SK-N-SH (cell line): ENCODE results near the gene TPCN2. TPM values are rescaled to one million over a fixed set of nuclear protein-coding genes. Genes with fewer than 3 reads are reported as not detected.

ENCODE experiments used
- CTCF ChIA-PET: fragments of 300-600, 350-600 bp; formaldehyde crosslinking; extraction: SDS; loops from one replicate; lab custom pipeline; 2021; lab: Yijun Ruan, JAX
- POLR2A ChIA-PET: fragments of 350-600 bp; sonication (Branson Sonifier 250); formaldehyde crosslinking; extraction: SDS; loops from one replicate; lab custom pipeline; 2020; ENCODE audit warnings: antibody characterized with exemption, inconsistent platforms; lab: Yijun Ruan, JAX
- DNase-seq: peaks from one replicate; pipeline ENCODE4 v3.0.0; 2012
- H2AFZ ChIP-seq: fragments of 200-600 bp; sonication (generic); 2 replicates; pipeline ENCODE4 v1.8.1; 2016; ENCODE audit warnings: antibody characterized with exemption, mild to moderate bottlenecking, low read depth
- H3F3A ChIP-seq: fragments of 200-600 bp; sonication (generic); replicated peaks from 2 replicates; pipeline ENCODE3; 2016; ENCODE audit warnings: antibody characterized with exemption, mild to moderate bottlenecking; ENCODE audit not compliant: insufficient read depth
- H3K27ac ChIP-seq, 2 experiments: fragments of 200-500 bp in 1 of 2; fragments of 200-600 bp in 1 of 2; sonication (Bioruptor generic) in 1 of 2; sonication (generic), shearing (Covaris generic) in 1 of 2; 2 replicates each; pipeline versions ENCODE4 v1.5.1 to v1.6.1; 2014 to 2016; ENCODE audit warnings: low read depth in 2 of 2, inconsistent platforms in 1 of 2, low read length in 1 of 2, mild to moderate bottlenecking in 1 of 2, mixed read lengths in 1 of 2
- H3K27me3 ChIP-seq: fragments of 200-600 bp; sonication (generic), shearing (Covaris generic); 2 replicates; pipeline ENCODE4 v1.6.1; 2016; ENCODE audit warnings: mixed run types; ENCODE audit not compliant: insufficient read depth
- H3K36me3 ChIP-seq, 2 experiments: fragments of 200-500 bp in 1 of 2; fragments of 200-600 bp in 1 of 2; sonication (Bioruptor generic) in 1 of 2; sonication (generic) in 1 of 2; replicated peaks in 1 of 2; 2 replicates each; pipeline versions ENCODE3 to v1.5.1; 2014 to 2016; ENCODE audit warnings: low read length in 1 of 2, mild to moderate bottlenecking in 1 of 2; ENCODE audit not compliant: insufficient read depth in 2 of 2, control insufficient read depth in 1 of 2
- H3K4me1 ChIP-seq, 2 experiments: fragments of 200-500 bp in 1 of 2; fragments of 200-600 bp in 1 of 2; sonication (Bioruptor generic) in 1 of 2; sonication (generic), shearing (Covaris generic) in 1 of 2; 2 replicates each; pipeline versions ENCODE4 v1.5.1 to v1.6.1; 2014 to 2016; ENCODE audit warnings: low read depth in 1 of 2, low read length in 1 of 2, mixed run types in 1 of 2; ENCODE audit not compliant: insufficient read depth in 2 of 2, control insufficient read depth in 1 of 2
- H3K4me2 ChIP-seq: fragments of 200-600 bp; sonication (generic), shearing (Covaris generic); 2 replicates; pipeline ENCODE4 v1.6.1; 2017; ENCODE audit warnings: mixed run types
- H3K4me3 ChIP-seq, 2 experiments: fragments of 200-500 bp in 1 of 2; fragments of 200-600 bp in 1 of 2; sonication (Bioruptor generic) in 1 of 2; sonication (generic), shearing (Covaris generic) in 1 of 2; 2 replicates each; pipeline versions ENCODE4 v1.5.1 to v1.8.1; 2014 to 2016; ENCODE audit warnings: low read depth in 2 of 2, inconsistent platforms in 1 of 2, low read length in 1 of 2, mild to moderate bottlenecking in 1 of 2, mixed read lengths in 1 of 2, moderate library complexity in 1 of 2
- H3K79me2 ChIP-seq: fragments of 200-600 bp; sonication (generic); 2 replicates; pipeline ENCODE4 v1.8.1; 2017; ENCODE audit warnings: mild to moderate bottlenecking; ENCODE audit not compliant: insufficient read depth
- H3K9ac ChIP-seq: fragments of 200-600 bp; sonication (generic); 2 replicates; pipeline ENCODE4 v1.6.1; 2017; ENCODE audit warnings: mixed run types
- H3K9me2 ChIP-seq: fragments of 200-600 bp; sonication (generic); 2 replicates; pipeline ENCODE4 v1.6.1; 2017; ENCODE audit warnings: mixed run types
- H3K9me3 ChIP-seq: fragments of 200-600 bp; sonication (generic); 2 replicates; pipeline ENCODE4 v1.6.1; 2017; ENCODE audit warnings: mixed run types, mild to moderate bottlenecking, moderate library complexity
- H4K20me1 ChIP-seq: fragments of 200-600 bp; sonication (generic); 2 replicates; pipeline ENCODE4 v1.6.1; 2017; ENCODE audit warnings: mild to moderate bottlenecking, mixed run types; ENCODE audit not compliant: insufficient read depth
- ELF1 ChIP-seq: IDR thresholded peaks from 2 replicates; pipeline ENCODE4 v1.4.0; 2012
- EP300 ChIP-seq, 2 experiments: IDR thresholded peaks; 2 replicates each; pipeline versions ENCODE4 v1.4.0 to v1.6.1; 2012; ENCODE audit warnings: borderline replicate concordance in 1 of 2, low read depth in 1 of 2, low read length in 1 of 2
- EZH2phosphoT487 ChIP-seq: fragments of 200-600 bp; sonication (generic); IDR thresholded peaks from 2 replicates; pipeline ENCODE4 v1.6.1; 2017; ENCODE audit warnings: low read depth, mixed run types, mild to moderate bottlenecking, antibody characterized with exemption, moderate library complexity, borderline replicate concordance
- FOSL2 ChIP-seq: IDR thresholded peaks from 2 replicates; pipeline ENCODE4 v1.4.0; 2012; ENCODE audit warnings: low read depth, mild to moderate bottlenecking, moderate library complexity, borderline replicate concordance
- GABPA ChIP-seq: IDR thresholded peaks from 2 replicates; pipeline ENCODE4 v1.4.0; 2012; ENCODE audit warnings: low read depth, mild to moderate bottlenecking
- GATA2 ChIP-seq: sonication (generic); formaldehyde crosslinking; IDR thresholded peaks from 2 replicates; pipeline ENCODE4 v1.5.0; 2020; ENCODE audit warnings: mild to moderate bottlenecking, missing genetic modification reagents
- MEF2A ChIP-seq: IDR thresholded peaks from 2 replicates; pipeline ENCODE4 v1.4.0; 2012; ENCODE audit warnings: low read depth, borderline replicate concordance
- MXI1 ChIP-seq: IDR thresholded peaks from 2 replicates; pipeline ENCODE4 v1.6.1; 2012; ENCODE audit warnings: mild to moderate bottlenecking, low read depth, low read length, improper control_type of control experiment
- NFIC ChIP-seq: IDR thresholded peaks from 2 replicates; pipeline ENCODE4 v1.4.0; 2012; ENCODE audit warnings: borderline replicate concordance
- POLR2AphosphoS5 ChIP-seq: IDR thresholded peaks from 2 replicates; pipeline ENCODE4 v1.6.1; 2012; ENCODE audit warnings: low read depth, low read length
- RAD21 ChIP-seq: IDR thresholded peaks from 2 replicates; pipeline ENCODE4 v1.6.1; 2012; ENCODE audit warnings: mild to moderate bottlenecking, low read length
- RCOR1 ChIP-seq: fragments of 150-350 bp; IDR thresholded peaks from 2 replicates; pipeline ENCODE4 v1.6.1; 2017; ENCODE audit warnings: antibody characterized with exemption, low read length
- RFX5 ChIP-seq: IDR thresholded peaks from 2 replicates; pipeline ENCODE4 v1.6.1; 2012; ENCODE audit warnings: mild to moderate bottlenecking, improper control_type of control experiment, low read length
- RXRA ChIP-seq: IDR thresholded peaks from 2 replicates; pipeline ENCODE4 v1.4.0; 2012; ENCODE audit warnings: low read depth, mild to moderate bottlenecking, borderline replicate concordance
- SIN3A ChIP-seq: IDR thresholded peaks from 2 replicates; pipeline ENCODE4 v1.6.1; 2012; ENCODE audit warnings: low read depth, mild to moderate bottlenecking, low read length, moderate library complexity, borderline replicate concordance
- SMC3 ChIP-seq: IDR thresholded peaks from 2 replicates; pipeline ENCODE4 v1.6.1; 2012; ENCODE audit warnings: low read depth, low read length, improper control_type of control experiment
- TCF12 ChIP-seq: IDR thresholded peaks from 2 replicates; pipeline ENCODE4 v1.4.0; 2012
- WGBS: methylation state at CpG from one replicate; pipeline ENCODE4 v1.1.6; 2017; ENCODE audit warnings: low lambda C conversion rate; 5-methylcytosine and 5-hydroxymethylcytosine counted together
- polyA plus RNA-seq, 3 experiments: library from polyadenylated mRNA; depleted of rRNA; stranded (reverse); fragments of >200 nt; gene quantifications; 2 replicates each; pipeline ENCODE4 v1.2.3, GENCODE V29; 2012
- TF ChIP-seq, protein P1 (sequence below): IDR thresholded peaks from 2 replicates; pipeline ENCODE4 v1.4.0; 2012; ENCODE audit warnings: low read depth, borderline replicate concordance
- TF ChIP-seq, protein P2 (sequence below): fragments of 150-350 bp; IDR thresholded peaks from 2 replicates; pipeline ENCODE4 v1.6.1; 2017; ENCODE audit warnings: antibody characterized with exemption, low read length, low read depth, borderline replicate concordance
- TF ChIP-seq, protein P3 (sequence below): fragments of 150-350 bp; IDR thresholded peaks from 2 replicates; pipeline ENCODE4 v1.6.1; 2016; ENCODE audit warnings: mild to moderate bottlenecking, low read depth, low read length
- TF ChIP-seq, protein P4 (sequence below): IDR thresholded peaks from 2 replicates; pipeline ENCODE4; 2012

Gene TPCN2
- polyA plus RNA-seq, 1 of the 3 experiments (the other 2 are of a cell fraction): 8.7 TPM

DNA sequence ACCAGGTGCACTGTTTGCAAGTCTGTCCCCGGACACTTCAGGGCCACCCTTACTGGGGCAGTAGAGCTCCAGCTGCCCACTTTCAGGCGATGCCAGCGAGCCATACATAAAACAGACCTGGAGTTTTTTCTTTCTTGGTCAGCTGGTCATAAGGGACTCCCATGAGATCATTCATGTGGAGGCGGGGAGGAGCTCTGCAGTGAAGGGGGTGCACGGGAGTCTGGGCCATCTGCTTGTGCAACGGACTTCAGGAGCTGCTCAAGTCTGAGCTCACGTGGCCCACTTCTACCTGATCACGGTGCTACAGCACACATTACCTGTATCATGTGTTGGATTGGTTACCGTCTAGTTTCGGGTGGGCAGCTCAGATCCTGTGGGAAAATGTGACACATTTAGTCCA lies 26.5 kb upstream of the TPCN2 start:
- TF ChIP-seq, protein P1, sequence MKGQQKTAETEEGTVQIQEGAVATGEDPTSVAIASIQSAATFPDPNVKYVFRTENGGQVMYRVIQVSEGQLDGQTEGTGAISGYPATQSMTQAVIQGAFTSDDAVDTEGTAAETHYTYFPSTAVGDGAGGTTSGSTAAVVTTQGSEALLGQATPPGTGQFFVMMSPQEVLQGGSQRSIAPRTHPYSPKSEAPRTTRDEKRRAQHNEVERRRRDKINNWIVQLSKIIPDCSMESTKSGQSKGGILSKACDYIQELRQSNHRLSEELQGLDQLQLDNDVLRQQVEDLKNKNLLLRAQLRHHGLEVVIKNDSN: no peak
- no peak for TF ChIP-seq RFX5
- TF ChIP-seq RCOR1: no peak
- TF ChIP-seq SIN3A: no peak
- no peak for TF ChIP-seq EP300 (IDR thresholded peaks at IDR 0.05; ENCODE audit: borderline replicate concordance in 1 of 2, low read depth in 1 of 2, low read length in 1 of 2)
- TF ChIP-seq, protein P2, sequence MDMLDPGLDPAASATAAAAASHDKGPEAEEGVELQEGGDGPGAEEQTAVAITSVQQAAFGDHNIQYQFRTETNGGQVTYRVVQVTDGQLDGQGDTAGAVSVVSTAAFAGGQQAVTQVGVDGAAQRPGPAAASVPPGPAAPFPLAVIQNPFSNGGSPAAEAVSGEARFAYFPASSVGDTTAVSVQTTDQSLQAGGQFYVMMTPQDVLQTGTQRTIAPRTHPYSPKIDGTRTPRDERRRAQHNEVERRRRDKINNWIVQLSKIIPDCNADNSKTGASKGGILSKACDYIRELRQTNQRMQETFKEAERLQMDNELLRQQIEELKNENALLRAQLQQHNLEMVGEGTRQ: no peak
- H3K9me3 ChIP-seq: no peaks in the 10 kb centered on the region
- no peaks in the 10 kb centered on the region for H3K79me2 ChIP-seq
- POLR2A ChIA-PET: no interaction called here
- no peak overlapping the region for H3K9ac ChIP-seq
- H3K4me2 ChIP-seq: no peak overlapping the region
- CTCF ChIA-PET: interaction anchor here (0.7 to 1.5 kb wide), 3 partner anchors 9 to 22 kb away, joined by 3 read pairs; no protein-coding TSS in a partner anchor
- no peaks in the 10 kb centered on the region for H4K20me1 ChIP-seq
- H3K4me3 ChIP-seq: no peak overlapping the region
- no peak overlapping the region for H3K27ac ChIP-seq
- DNase-seq: no peak
- no peaks in the 10 kb centered on the region for H3K4me1 ChIP-seq
- H3K9me2 ChIP-seq: no peaks in the 10 kb centered on the region
- 63% methylated on average over 9 of the region's 10 CpGs for WGBS
- H3F3A ChIP-seq: no peaks in the 10 kb centered on the region
- H3K36me3 ChIP-seq: no peaks in the 10 kb centered on the region
- H3K27me3 ChIP-seq: no peaks in the 10 kb centered on the region
- no peak overlapping the region for H2AFZ ChIP-seq

DNA sequence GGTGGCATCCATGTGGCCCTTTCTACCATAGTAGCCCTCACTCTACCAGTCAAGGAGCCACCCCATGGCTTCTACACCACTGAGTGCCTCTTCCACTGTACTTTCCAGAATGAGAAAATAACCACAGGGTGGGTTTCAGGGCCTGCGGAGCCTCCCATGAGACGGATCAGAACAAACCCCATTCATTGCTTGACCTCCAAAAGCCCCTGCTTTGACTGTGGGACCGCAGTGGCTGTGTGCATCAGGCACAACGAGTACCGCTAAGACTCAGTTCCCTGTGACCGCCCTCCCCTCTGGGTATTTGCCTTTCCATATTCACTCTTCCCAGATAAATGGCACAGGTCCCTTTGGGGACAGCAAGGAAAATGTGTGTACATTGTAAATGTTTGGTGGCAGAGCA lies 24.2 kb upstream of the TPCN2 start:
- H3K9ac ChIP-seq: no peak overlapping the region
- no peak overlapping the region for H3K4me3 ChIP-seq
- TF ChIP-seq ELF1: no peak
- TF ChIP-seq MXI1: no peak
- TF ChIP-seq GATA2 (CRISPR knock-in tag): no peak
- no peak for TF ChIP-seq RAD21
- TF ChIP-seq FOSL2: no peak
- TF ChIP-seq, protein P3, sequence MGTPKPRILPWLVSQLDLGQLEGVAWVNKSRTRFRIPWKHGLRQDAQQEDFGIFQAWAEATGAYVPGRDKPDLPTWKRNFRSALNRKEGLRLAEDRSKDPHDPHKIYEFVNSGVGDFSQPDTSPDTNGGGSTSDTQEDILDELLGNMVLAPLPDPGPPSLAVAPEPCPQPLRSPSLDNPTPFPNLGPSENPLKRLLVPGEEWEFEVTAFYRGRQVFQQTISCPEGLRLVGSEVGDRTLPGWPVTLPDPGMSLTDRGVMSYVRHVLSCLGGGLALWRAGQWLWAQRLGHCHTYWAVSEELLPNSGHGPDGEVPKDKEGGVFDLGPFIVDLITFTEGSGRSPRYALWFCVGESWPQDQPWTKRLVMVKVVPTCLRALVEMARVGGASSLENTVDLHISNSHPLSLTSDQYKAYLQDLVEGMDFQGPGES: no peak
- no peak for TF ChIP-seq TCF12
- TF ChIP-seq RXRA: no peak
- no peak for TF ChIP-seq MEF2A
- TF ChIP-seq EP300 (IDR thresholded peaks at IDR 0.05; ENCODE audit: borderline replicate concordance in 1 of 2, low read depth in 1 of 2, low read length in 1 of 2): no peak
- no peak for TF ChIP-seq EZH2phosphoT487
- TF ChIP-seq, protein P4, sequence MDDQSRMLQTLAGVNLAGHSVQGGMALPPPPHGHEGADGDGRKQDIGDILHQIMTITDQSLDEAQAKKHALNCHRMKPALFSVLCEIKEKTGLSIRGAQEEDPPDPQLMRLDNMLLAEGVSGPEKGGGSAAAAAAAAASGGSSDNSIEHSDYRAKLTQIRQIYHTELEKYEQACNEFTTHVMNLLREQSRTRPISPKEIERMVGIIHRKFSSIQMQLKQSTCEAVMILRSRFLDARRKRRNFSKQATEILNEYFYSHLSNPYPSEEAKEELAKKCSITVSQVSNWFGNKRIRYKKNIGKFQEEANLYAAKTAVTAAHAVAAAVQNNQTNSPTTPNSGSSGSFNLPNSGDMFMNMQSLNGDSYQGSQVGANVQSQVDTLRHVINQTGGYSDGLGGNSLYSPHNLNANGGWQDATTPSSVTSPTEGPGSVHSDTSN: no peak
- TF ChIP-seq SMC3: no peak
- no peak for TF ChIP-seq GABPA
- TF ChIP-seq, protein P2: no peak
- TF ChIP-seq NFIC: no peak
- no peak for TF ChIP-seq POLR2AphosphoS5
- no peaks in the 10 kb centered on the region for H3K9me3 ChIP-seq
- no peaks in the 10 kb centered on the region for H3K4me1 ChIP-seq
- 86% methylated on average over 6 of the region's 6 CpGs for WGBS
- H3K9me2 ChIP-seq: no peaks in the 10 kb centered on the region
- H3F3A ChIP-seq: no peaks in the 10 kb centered on the region
- no peak overlapping the region for H2AFZ ChIP-seq
- no peak overlapping the region for H3K4me2 ChIP-seq
- DNase-seq: no peak
- CTCF ChIA-PET: interaction anchor here (1.4 kb wide), 1 partner anchor 13 kb away, joined by 3 read pairs; no protein-coding TSS in a partner anchor
- H3K27ac ChIP-seq: no peak overlapping the region
- no peaks in the 10 kb centered on the region for H4K20me1 ChIP-seq
- H3K27me3 ChIP-seq: no peaks in the 10 kb centered on the region
- H3K36me3 ChIP-seq: no peaks in the 10 kb centered on the region
- no peaks in the 10 kb centered on the region for H3K79me2 ChIP-seq
- POLR2A ChIA-PET: no interaction called here
